Body of pancreas (tissue), 4 donors: Measurements from ENCODE around the gene DUS1L. TPM values are rescaled to one million over a fixed set of nuclear protein-coding genes. Genes with fewer than 3 reads are reported as not detected.

Source experiments
- ATAC-seq: fragments of 150-250 bp; one replicate; pipeline ENCODE4 v1.9.1; 2016
- DNase-seq, 4 donors: peaks; one replicate each; pipeline ENCODE4 v3.0.0-alpha.2; 2019
- H3K27ac ChIP-seq, 4 donors: fragments of 200-600 bp; sonication (generic); 1 replicate in 3 of 4; 2 replicates in 1 of 4; pipeline versions ENCODE4 v1.5.1 to v1.6.1; 2016 to 2019; ENCODE audit warnings: mild to moderate bottlenecking in 1 of 4, mixed read lengths in 1 of 4, moderate library complexity in 1 of 4
- H3K27me3 ChIP-seq, 2 donors: fragments of 200-600 bp; sonication (generic); one replicate each; pipeline ENCODE4 v1.6.0; 2016; ENCODE audit warnings: mild to moderate bottlenecking in 1 of 2
- H3K36me3 ChIP-seq, 2 donors: fragments of 200-600 bp; sonication (generic); replicated peaks in 1 of 2; 2 replicates each; pipeline ENCODE4 v1.5.1; 2016; ENCODE audit warnings: low read depth in 2 of 2; ENCODE audit not compliant: insufficient read depth in 1 of 2
- H3K4me1 ChIP-seq: fragments of 200-600 bp; sonication (generic); one replicate; pipeline ENCODE4 v1.6.0; 2016
- H3K4me3 ChIP-seq, 2 donors: fragments of 200-600 bp; sonication (generic); 1 replicate in 1 of 2; 2 replicates in 1 of 2; pipeline ENCODE4 v1.5.1; 2016 to 2019
- H3K9me3 ChIP-seq, 3 donors: fragments of 200-600 bp; sonication (generic); 1 replicate in 2 of 3; 2 replicates in 1 of 3; pipeline ENCODE4 v1.5.1; 2016
- POLR2A ChIP-seq, 3 donors: fragments of 450-650 bp; IDR thresholded peaks; one replicate each; pipeline ENCODE4 v1.6.1; 2016; ENCODE audit warnings: antibody characterized with exemption in 3 of 3, mild to moderate bottlenecking in 2 of 3
- WGBS, 2 donors: methylation state at CpG; one replicate each; pipeline ENCODE4 v1.1.5; 2017; 5-methylcytosine and 5-hydroxymethylcytosine counted together
- intact Hi-C: fragments of 100-400 bp; cut with DNase I; formaldehyde crosslinking; loops from one replicate; pipeline ENCODE4 v1.15.1; 2023
- total RNA-seq, 2 donors: library from RNA; depleted of rRNA; stranded (reverse); fragments of >200 nt; gene quantifications; one replicate each; pipeline ENCODE4 v1.1.0, GENCODE V29; 2016
- TF ChIP-seq, protein P1 (sequence below), 7 experiments: fragments of 450-650 bp in 4 of 7; fragments of 200-600 bp in 3 of 7; sonication (generic) in 3 of 7; IDR thresholded peaks; one replicate each; pipeline ENCODE4 v1.5.1; 2016 to 2019; ENCODE audit warnings: antibody characterized with exemption in 7 of 7

The DUS1L gene
- total RNA-seq, 2 donors from 2014 or later = 76.0 to 128 TPM

DNA sequence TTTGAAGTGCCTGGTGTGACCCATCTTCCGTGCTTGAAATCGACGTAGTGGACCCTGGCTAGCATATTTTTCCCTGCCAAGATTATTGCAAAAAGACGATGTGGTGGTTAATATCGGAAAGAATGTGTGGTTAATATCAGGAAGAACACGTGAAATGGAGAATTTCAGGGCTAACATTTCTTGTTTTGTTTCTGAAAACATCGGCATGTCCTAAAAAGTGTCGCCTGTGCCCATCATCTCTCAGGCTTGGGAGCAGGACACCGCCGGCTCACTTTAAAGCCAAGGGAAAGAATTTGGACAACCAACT, 27.8 kb downstream of the DUS1L start:
- H3K27ac ChIP-seq = peak overlapping the region; percentile 94 to 100 (median 96)
- no peak for DNase-seq
- no peak for ATAC-seq
- TF ChIP-seq, protein P1, sequence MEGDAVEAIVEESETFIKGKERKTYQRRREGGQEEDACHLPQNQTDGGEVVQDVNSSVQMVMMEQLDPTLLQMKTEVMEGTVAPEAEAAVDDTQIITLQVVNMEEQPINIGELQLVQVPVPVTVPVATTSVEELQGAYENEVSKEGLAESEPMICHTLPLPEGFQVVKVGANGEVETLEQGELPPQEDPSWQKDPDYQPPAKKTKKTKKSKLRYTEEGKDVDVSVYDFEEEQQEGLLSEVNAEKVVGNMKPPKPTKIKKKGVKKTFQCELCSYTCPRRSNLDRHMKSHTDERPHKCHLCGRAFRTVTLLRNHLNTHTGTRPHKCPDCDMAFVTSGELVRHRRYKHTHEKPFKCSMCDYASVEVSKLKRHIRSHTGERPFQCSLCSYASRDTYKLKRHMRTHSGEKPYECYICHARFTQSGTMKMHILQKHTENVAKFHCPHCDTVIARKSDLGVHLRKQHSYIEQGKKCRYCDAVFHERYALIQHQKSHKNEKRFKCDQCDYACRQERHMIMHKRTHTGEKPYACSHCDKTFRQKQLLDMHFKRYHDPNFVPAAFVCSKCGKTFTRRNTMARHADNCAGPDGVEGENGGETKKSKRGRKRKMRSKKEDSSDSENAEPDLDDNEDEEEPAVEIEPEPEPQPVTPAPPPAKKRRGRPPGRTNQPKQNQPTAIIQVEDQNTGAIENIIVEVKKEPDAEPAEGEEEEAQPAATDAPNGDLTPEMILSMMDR (IDR thresholded peaks at IDR 0.05) = no peak
- no peak for TF ChIP-seq POLR2A (IDR thresholded peaks at IDR 0.05)
- intact Hi-C loops = no loop called here
- H3K4me3 ChIP-seq = no peak overlapping the region
- H3K4me1 ChIP-seq = peaks cover 30% of the 10 kb centered on the region
- no peaks in the 10 kb centered on the region for H3K36me3 ChIP-seq
- H3K9me3 ChIP-seq = no peaks in the 10 kb centered on the region
- H3K27me3 ChIP-seq = no peaks in the 10 kb centered on the region
- WGBS, 2 donors = 1 to 2% methylated on average over 10 of the region's 10 CpGs

DNA sequence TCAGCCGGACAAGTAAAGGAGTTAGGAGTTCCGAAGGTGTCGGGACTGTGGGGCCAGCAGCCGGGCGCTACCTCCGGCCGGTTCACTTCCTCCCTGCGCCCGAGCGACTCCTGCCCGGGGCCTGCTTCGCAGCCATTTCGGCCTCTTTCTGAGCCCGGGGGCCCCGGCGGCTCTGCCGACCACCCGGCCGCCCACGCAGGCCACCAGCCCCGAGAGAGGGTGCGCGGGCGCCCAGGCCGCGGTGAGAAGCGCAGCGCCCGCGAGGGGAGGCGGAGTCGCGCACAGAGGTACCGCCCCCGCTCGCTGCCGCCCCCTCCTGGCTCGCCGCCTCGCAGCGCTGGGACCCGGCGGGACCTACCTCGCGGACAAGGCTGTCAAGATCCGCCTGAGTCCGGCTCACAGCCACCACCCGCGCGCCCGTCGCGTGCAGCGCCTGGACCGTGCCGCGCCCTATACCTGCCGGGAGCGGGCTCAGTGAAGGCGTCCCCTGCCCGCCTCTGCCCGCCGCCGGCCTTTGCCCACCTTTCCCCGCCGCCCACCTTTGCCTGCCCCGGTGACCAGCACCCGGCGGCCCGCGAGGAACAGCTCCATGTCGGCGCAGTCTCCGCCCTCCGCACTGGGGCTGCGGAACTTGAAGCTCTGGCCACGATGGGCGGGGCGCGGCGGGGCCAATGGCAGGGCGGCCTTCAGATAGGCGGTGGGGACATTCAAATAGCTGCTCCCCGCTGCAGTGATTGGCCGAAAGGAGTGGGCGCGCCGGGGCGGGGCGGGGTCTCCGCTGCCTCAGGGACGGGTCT, 28.3 kb downstream of the DUS1L start, which contains the start of gene DCXR:
Gene DCXR (minus strand): TSS at position 606 of the 797 bp plus-strand sequence. CDS start 15 bp downstream, at position 591.
- TF ChIP-seq, protein P1 (IDR thresholded peaks at IDR 0.05) = peak; percentile 59 to 90 (median 70)
- TF ChIP-seq POLR2A (IDR thresholded peaks at IDR 0.05) = peak; percentile 92 to 94 (median 93)
- intact Hi-C loops = no loop called here
- H3K27ac ChIP-seq = peak within 1 kb of the TSS; percentile 94 to 100 (median 96)
- peaks cover 32% of the 10 kb centered on the region for H3K4me1 ChIP-seq
- H3K36me3 ChIP-seq = no peaks in the 10 kb centered on the region
- 0% methylated on average over 32 to 89 of the region's 92 CpGs for WGBS, 2 donors
- peak; percentile 97 to 98 (median 98) for DNase-seq
- no peaks in the 10 kb centered on the region for H3K9me3 ChIP-seq
- no peaks in the 10 kb centered on the region for H3K27me3 ChIP-seq
- peak within 1 kb of the TSS; percentile 52 to 68 for H3K4me3 ChIP-seq
- ATAC-seq = peak; percentile 95

DNA sequence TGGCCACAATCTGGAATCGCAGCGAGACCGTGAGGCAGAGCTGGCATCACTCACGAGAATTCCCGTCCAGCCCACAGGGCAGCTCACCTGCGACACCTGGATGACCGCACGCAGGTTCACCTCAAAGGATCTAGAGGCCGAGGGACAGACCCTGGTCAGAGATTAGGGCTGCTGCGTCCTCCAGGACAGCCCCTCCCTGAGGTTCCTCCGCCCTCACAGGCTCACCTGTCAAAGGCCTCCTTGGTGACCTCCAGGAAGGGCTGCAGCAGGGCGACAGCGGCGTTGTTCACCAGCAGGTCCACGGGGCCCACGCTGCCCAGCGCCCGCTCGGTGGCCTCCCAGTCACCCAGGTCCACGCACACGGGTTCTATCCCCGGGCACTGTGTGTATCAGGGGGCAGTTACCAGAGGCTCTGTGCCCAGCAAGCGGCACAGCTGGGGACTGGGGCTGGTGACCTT, 28.9 kb downstream of the DUS1L start:
- WGBS, 2 donors = 6 to 20% methylated on average over 1 to 23 of the region's 23 CpGs
- intact Hi-C loops = no loop called here
- Histone ChIP-seq H3K27ac (peak overlapping the region; percentile 94 to 100 (median 96)), H3K27me3 (no peaks in the 10 kb centered on the region), H3K36me3 (no peaks in the 10 kb centered on the region), H3K4me3 (peak overlapping the region; percentile 52 to 68), H3K4me1 (peaks cover 37% of the 10 kb centered on the region), H3K9me3 (no peaks in the 10 kb centered on the region)
- TF ChIP-seq, protein P1 (IDR thresholded peaks at IDR 0.05) = no peak
- TF ChIP-seq POLR2A (IDR thresholded peaks at IDR 0.05) = no peak
- ATAC-seq (peak; percentile 1), DNase-seq (peak in 1 of 4 donors; percentile 32)

DNA sequence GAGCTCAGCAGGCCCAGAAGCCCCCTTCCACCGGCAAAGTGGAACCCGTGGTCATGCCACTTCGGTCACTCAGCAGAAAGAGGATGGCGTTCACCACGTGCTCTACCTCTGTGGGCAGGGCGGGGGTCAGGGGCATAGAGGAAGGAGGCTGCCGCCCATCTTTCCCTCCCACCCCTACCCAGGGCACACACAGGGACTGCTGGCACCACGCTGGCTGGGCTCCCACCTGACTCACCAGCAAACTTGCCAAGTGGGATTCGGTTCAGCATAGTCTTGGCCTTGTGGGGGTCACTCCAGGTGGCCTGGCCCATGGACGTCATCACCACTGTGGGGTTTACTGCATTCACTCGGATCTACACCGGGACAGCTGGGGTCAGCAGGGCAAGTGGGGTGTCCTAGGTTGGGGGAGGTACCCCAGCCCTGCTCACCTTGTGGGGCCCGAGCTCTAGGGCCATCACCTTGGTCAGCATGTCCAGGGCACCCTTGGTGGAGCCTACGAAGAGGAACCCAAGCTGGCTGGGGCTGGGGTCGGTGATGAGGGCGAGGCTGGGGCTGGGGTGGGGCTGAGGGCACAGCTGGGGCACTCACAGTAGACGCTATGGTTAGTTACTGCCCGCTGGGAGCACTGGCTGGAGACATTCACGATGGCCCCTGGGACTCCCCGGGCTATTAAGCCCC, 29.5 kb downstream of the DUS1L start:
- ATAC-seq (no peak), DNase-seq (peak in 1 of 4 donors; percentile 40)
- Histone ChIP-seq H3K4me3 (peak overlapping the region in 1 of 2 donors; percentile 52), H3K9me3 (no peaks in the 10 kb centered on the region), H3K36me3 (no peaks in the 10 kb centered on the region), H3K27me3 (no peaks in the 10 kb centered on the region), H3K4me1 (peaks cover 38% of the 10 kb centered on the region), H3K27ac (peak overlapping the region in 2 of 4 donors; percentile 94)
- WGBS, 2 donors = 75 to 81% methylated on average over 12 to 19 of the region's 20 CpGs
- intact Hi-C loops = no loop called here
- TF ChIP-seq POLR2A (IDR thresholded peaks at IDR 0.05) = no peak
- TF ChIP-seq, protein P1 (IDR thresholded peaks at IDR 0.05) = no peak
